A549 (cell line): ENCODE data around the gene LRFN2. TPM values are rescaled to one million over a fixed set of nuclear protein-coding genes. Genes with fewer than 3 reads are reported as not detected.

ENCODE experiments used
- ATAC-seq, 2 experiments: fragments of 200-7000 bp in 1 of 2; fragments of >200 bp in 1 of 2; cut with Nextera tagmentation in 1 of 2; cut with Tn5 transposase in 1 of 2; 3 replicates each; pipeline versions ENCODE4 v1.8.0 to v1.9.1; 2018 to 2020; ENCODE audit warnings: mild to moderate bottlenecking in 1 of 2, moderate library complexity in 1 of 2
- CTCF ChIA-PET: fragments of 300-600 bp; sonication (Branson Sonifier 250); formaldehyde crosslinking; extraction: SDS; loops from one replicate; lab custom pipeline; 2021; ENCODE audit warnings: antibody characterized with exemption, inconsistent platforms; lab: Yijun Ruan, JAX
- POLR2A ChIA-PET: fragments of 350-600 bp; formaldehyde crosslinking; extraction: SDS; loops from one replicate; lab custom pipeline; 2021; ENCODE audit warnings: antibody characterized with exemption, inconsistent platforms; lab: Yijun Ruan, JAX
- DNase-seq, 2 experiments: peaks; one replicate each; pipeline versions ENCODE4 v3.0.0 to v3.0.0-alpha.2; 2011 to 2016; ENCODE audit warnings: low read depth in 1 of 2, low spot score in 1 of 2
- FAIRE-seq: peaks from 2 replicates; lab custom pipeline; 2011; peaks lifted over from hg19 to GRCh38; lab: Jason Lieb, UNC
- H3K27ac ChIP-seq, 2 experiments: fragments of >200 bp; sonication (Bioruptor Twin); formaldehyde crosslinking; 3 replicates each; pipeline ENCODE4 v1.5.1; 2016 to 2017
- H3K4me1 ChIP-seq: fragments of >200 bp; sonication (Bioruptor Twin); formaldehyde crosslinking; 3 replicates; pipeline ENCODE4 v1.6.1; 2016
- H3K4me2 ChIP-seq: fragments of >200 bp; sonication (Bioruptor Twin); formaldehyde crosslinking; 3 replicates; pipeline ENCODE4 v1.6.1; 2016
- H3K4me3 ChIP-seq: fragments of >200 bp; sonication (Bioruptor Twin); formaldehyde crosslinking; 3 replicates; pipeline ENCODE4 v1.5.1; 2016
- H3K9me3 ChIP-seq: fragments of >200 bp; sonication (Bioruptor Twin); formaldehyde crosslinking; 3 replicates; pipeline ENCODE4 v1.6.1; 2016
- BHLHE40 ChIP-seq: IDR thresholded peaks from 2 replicates; pipeline ENCODE4 v1.6.1; 2012; ENCODE audit warnings: low read depth, low read length, inconsistent platforms
- CBX8 ChIP-seq: fragments of 200-600 bp; sonication (generic); IDR thresholded peaks from 2 replicates; pipeline ENCODE4 v1.6.1; 2016
- CHD2 ChIP-seq: fragments of 150-350 bp; IDR thresholded peaks from 2 replicates; pipeline ENCODE4 v1.6.1; 2014; ENCODE audit warnings: low read length; ENCODE audit not compliant: partially characterized antibody
- EP300 ChIP-seq, 2 experiments: fragments of >200 bp; sonication (Bioruptor Twin); formaldehyde crosslinking; IDR thresholded peaks; 2 replicates in 1 of 2; 3 replicates in 1 of 2; pipeline ENCODE4 v1.6.1; 2016 to 2017
- FOSB ChIP-seq: fragments of 250-450 bp; sonication (Bioruptor Pico); IDR thresholded peaks from 2 replicates; pipeline ENCODE4 v1.5.0; 2020; ENCODE audit warnings: mild to moderate bottlenecking, moderate library complexity
- FOXS1 ChIP-seq: fragments of 250-450 bp; sonication (Bioruptor Pico); IDR thresholded peaks from 2 replicates; pipeline ENCODE4 v1.5.0; 2020; ENCODE audit warnings: mild to moderate bottlenecking, moderate library complexity
- GATA3 ChIP-seq: IDR thresholded peaks from 2 replicates; pipeline ENCODE4 v1.6.1; 2012; ENCODE audit warnings: borderline replicate concordance
- HEYL ChIP-seq: fragments of 250-450 bp; sonication (Bioruptor Pico); IDR thresholded peaks from 2 replicates; pipeline ENCODE4 v1.8.0; 2021; ENCODE audit warnings: mild to moderate bottlenecking, moderate library complexity
- HOXA7 ChIP-seq: fragments of 250-450 bp; sonication (Bioruptor Pico); IDR thresholded peaks from 2 replicates; pipeline ENCODE4 v1.5.0; 2020; ENCODE audit warnings: mild to moderate bottlenecking, moderate library complexity
- HOXB5 ChIP-seq: fragments of 250-450 bp; sonication (Bioruptor Pico); IDR thresholded peaks from 2 replicates; pipeline ENCODE4 v1.5.0; 2020; ENCODE audit warnings: mild to moderate bottlenecking, moderate library complexity
- JUNB ChIP-seq: fragments of >200 bp; sonication (Bioruptor Twin); formaldehyde crosslinking; IDR thresholded peaks from 2 replicates; pipeline ENCODE4 v1.6.1; 2016
- MAFK ChIP-seq: fragments of 450-650 bp; IDR thresholded peaks from 2 replicates; pipeline ENCODE4 v1.6.1; 2014; ENCODE audit not compliant: partially characterized antibody
- NPAS2 ChIP-seq: fragments of 250-450 bp; sonication (Bioruptor Pico); IDR thresholded peaks from 2 replicates; pipeline ENCODE4 v1.8.0; 2022; ENCODE audit warnings: mild to moderate bottlenecking, moderate library complexity, borderline replicate concordance
- PHF8 ChIP-seq: fragments of 200-600 bp; sonication (generic); IDR thresholded peaks from 2 replicates; pipeline ENCODE4 v1.6.1; 2016; ENCODE audit warnings: low read depth, mild to moderate bottlenecking, antibody characterized with exemption, moderate library complexity, borderline replicate concordance
- POLR2AphosphoS2 ChIP-seq: conservative IDR thresholded peaks from 2 replicates; pipeline ENCODE4 v1.6.1; 2012; ENCODE audit warnings: low read length, improper control_type of control experiment, inconsistent platforms
- RARB ChIP-seq: fragments of 250-450 bp; sonication (Bioruptor Pico); IDR thresholded peaks from 2 replicates; pipeline ENCODE4 v1.8.0; 2021; ENCODE audit warnings: mild to moderate bottlenecking, moderate library complexity
- SREBF2 ChIP-seq: fragments of 450-650 bp; IDR thresholded peaks from 2 replicates; pipeline ENCODE4 v1.6.1; 2014; ENCODE audit warnings: mild to moderate bottlenecking, moderate library complexity
- TP53 ChIP-seq: fragments of 250-450 bp; sonication (Bioruptor Pico); IDR thresholded peaks from 2 replicates; pipeline ENCODE4 v1.5.0; 2021; ENCODE audit warnings: mild to moderate bottlenecking, moderate library complexity
- ZFP36 ChIP-seq: fragments of 450-650 bp; IDR thresholded peaks from 2 replicates; pipeline ENCODE4 v1.6.1; 2014; ENCODE audit warnings: borderline replicate concordance; ENCODE audit not compliant: partially characterized antibody
- ZNF302 ChIP-seq: fragments of 250-450 bp; sonication (Bioruptor Pico); IDR thresholded peaks from 2 replicates; pipeline ENCODE4 v1.9.0; 2021; ENCODE audit warnings: inconsistent platforms, mild to moderate bottlenecking, moderate library complexity
- WGBS: methylation state at CpG from one replicate; pipeline ENCODE4 v1.1.6; 2017; ENCODE audit errors: missing lambda C conversion rate; 5-methylcytosine and 5-hydroxymethylcytosine counted together
- polyA plus RNA-seq, 4 experiments: library from polyadenylated mRNA; depleted of rRNA in 3 of 4; stranded (reverse); fragments of >200 nt; fragmentation: RNase III in 1 of 4; extraction: RNeasy Plus Mini Kit Qiagen cat#74134 plus additional on column Dnase treatment in 1 of 4; gene quantifications; 2 replicates in 3 of 4; 3 replicates in 1 of 4; pipeline ENCODE4 v1.2.3, GENCODE V29; 2011 to 2017
- TF ChIP-seq, protein P1 (sequence below): IDR thresholded peaks from 2 replicates; pipeline ENCODE4 v1.6.1; 2012; ENCODE audit warnings: low read depth, borderline replicate concordance
- TF ChIP-seq, protein P2 (sequence below): IDR thresholded peaks from 2 replicates; pipeline ENCODE4 v1.6.1; 2012
- TF ChIP-seq, protein P3 (sequence below): fragments of >200 bp; sonication (Bioruptor Twin); formaldehyde crosslinking; IDR thresholded peaks from 2 replicates; pipeline ENCODE4 v1.6.1; 2016
- TF ChIP-seq, protein P4 (sequence below): fragments of 150-350 bp; IDR thresholded peaks from 2 replicates; pipeline ENCODE4 v1.6.1; 2014; ENCODE audit warnings: low read depth, mild to moderate bottlenecking, low read length
- TF ChIP-seq, protein P5 (sequence below): fragments of 250-450 bp; sonication (Bioruptor Pico); IDR thresholded peaks from 2 replicates; pipeline ENCODE4 v1.5.0; 2021; ENCODE audit warnings: mild to moderate bottlenecking, moderate library complexity, borderline replicate concordance
- TF ChIP-seq, protein P6 (sequence below): fragments of 250-450 bp; sonication (Bioruptor Pico); IDR thresholded peaks from 2 replicates; pipeline ENCODE4 v1.5.0; 2020; ENCODE audit warnings: low read depth, mild to moderate bottlenecking, moderate library complexity

The LRFN2 gene
- polyA plus RNA-seq, 2 of the 4 experiments (the other 2 are of a cell fraction), result not detected

DNA sequence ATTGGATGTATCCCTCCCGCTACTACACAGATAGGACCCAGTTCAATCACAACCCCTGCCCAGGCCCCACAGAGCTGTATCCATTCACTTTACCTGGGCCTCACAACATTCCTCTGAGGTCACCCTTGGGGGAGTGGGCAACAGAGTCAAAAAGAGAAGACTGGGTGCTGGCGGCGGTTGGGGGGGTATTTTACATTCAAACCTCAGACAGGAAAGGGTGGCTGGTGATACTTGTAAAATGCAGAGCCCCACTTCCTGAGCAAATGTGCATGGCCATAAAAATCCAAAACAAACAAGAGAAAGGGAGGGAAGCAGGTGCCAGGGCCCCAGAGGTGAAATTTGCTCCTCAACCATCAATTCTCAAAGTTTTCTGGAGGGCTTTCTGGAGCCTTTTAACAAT lies 3.5 kb downstream of the LRFN2 start:
- WGBS, result 46% methylated on average over 3 of the region's 3 CpGs
- FAIRE-seq (no peak), DNase-seq (no peak), ATAC-seq (no peak)
- H3K9me3 ChIP-seq, result no peaks in the 10 kb centered on the region
- no peaks in the 10 kb centered on the region for H3K4me1 ChIP-seq
- H3K4me2 ChIP-seq, result no peak overlapping the region
- TF ChIP-seq ZNF302 (CRISPR knock-in tag) (no peak), CHD2 (no peak), BHLHE40 (no peak), HEYL (CRISPR knock-in tag) (no peak), SREBF2 (no peak), FOSB (no peak), TP53 (no peak), JUNB (no peak), GATA3 (no peak), NPAS2 (no peak)
- TF ChIP-seq, protein P1, sequence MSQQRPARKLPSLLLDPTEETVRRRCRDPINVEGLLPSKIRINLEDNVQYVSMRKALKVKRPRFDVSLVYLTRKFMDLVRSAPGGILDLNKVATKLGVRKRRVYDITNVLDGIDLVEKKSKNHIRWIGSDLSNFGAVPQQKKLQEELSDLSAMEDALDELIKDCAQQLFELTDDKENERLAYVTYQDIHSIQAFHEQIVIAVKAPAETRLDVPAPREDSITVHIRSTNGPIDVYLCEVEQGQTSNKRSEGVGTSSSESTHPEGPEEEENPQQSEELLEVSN, result no peak
- TF ChIP-seq, protein P2, sequence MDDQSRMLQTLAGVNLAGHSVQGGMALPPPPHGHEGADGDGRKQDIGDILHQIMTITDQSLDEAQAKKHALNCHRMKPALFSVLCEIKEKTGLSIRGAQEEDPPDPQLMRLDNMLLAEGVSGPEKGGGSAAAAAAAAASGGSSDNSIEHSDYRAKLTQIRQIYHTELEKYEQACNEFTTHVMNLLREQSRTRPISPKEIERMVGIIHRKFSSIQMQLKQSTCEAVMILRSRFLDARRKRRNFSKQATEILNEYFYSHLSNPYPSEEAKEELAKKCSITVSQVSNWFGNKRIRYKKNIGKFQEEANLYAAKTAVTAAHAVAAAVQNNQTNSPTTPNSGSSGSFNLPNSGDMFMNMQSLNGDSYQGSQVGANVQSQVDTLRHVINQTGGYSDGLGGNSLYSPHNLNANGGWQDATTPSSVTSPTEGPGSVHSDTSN, result no peak
- ChIA-PET CTCF (interaction anchor here (1.6 kb wide), 1 partner anchor 10 kb away, joined by 3 read pairs; no protein-coding TSS in a partner anchor), POLR2A (no interaction called here)
- H3K4me3 ChIP-seq, result no peak overlapping the region
- no peak overlapping the region for H3K27ac ChIP-seq

DNA sequence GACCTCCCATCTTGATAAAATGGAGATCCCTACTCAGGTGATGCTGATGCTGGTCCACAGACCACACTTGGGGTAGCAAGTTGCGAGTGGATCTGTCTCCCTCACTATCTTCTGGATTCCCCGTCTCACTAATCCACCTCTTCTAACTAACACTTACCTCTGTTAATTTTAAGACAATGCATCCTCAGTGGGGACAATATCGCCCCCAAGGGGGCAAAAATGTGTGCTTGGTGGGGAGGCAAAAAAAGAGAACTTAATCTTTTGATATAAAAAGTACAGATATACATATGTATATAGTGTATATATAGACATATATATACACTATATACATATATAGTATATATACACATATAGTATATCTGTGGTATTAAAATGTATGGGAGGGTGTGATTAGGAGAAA lies 4.3 kb downstream of the LRFN2 start:
- no peak overlapping the region for H3K27ac ChIP-seq
- ATAC-seq (no peak), DNase-seq (no peak), FAIRE-seq (no peak)
- WGBS, result 43% methylated on average over 3 of the region's 3 CpGs
- H3K4me1 ChIP-seq, result no peaks in the 10 kb centered on the region
- no peak overlapping the region for H3K4me3 ChIP-seq
- H3K4me2 ChIP-seq, result no peak overlapping the region
- TF ChIP-seq, protein P3, sequence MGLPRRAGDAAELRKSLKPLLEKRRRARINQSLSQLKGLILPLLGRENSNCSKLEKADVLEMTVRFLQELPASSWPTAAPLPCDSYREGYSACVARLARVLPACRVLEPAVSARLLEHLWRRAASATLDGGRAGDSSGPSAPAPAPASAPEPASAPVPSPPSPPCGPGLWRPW, result no peak
- TF ChIP-seq, protein P2, result no peak
- no peak for TF ChIP-seq EP300 (IDR thresholded peaks at IDR 0.05)
- TF ChIP-seq POLR2AphosphoS2, result no peak
- no peak for TF ChIP-seq RARB (CRISPR knock-in tag)
- TF ChIP-seq HEYL (CRISPR knock-in tag), result no peak
- no peak for TF ChIP-seq FOXS1
- TF ChIP-seq HOXA7 (CRISPR knock-in tag), result no peak
- TF ChIP-seq, protein P4, sequence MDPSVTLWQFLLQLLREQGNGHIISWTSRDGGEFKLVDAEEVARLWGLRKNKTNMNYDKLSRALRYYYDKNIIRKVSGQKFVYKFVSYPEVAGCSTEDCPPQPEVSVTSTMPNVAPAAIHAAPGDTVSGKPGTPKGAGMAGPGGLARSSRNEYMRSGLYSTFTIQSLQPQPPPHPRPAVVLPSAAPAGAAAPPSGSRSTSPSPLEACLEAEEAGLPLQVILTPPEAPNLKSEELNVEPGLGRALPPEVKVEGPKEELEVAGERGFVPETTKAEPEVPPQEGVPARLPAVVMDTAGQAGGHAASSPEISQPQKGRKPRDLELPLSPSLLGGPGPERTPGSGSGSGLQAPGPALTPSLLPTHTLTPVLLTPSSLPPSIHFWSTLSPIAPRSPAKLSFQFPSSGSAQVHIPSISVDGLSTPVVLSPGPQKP, result no peak
- TF ChIP-seq PHF8, result no peak
- TF ChIP-seq CBX8, result no peak
- TF ChIP-seq ZFP36, result no peak
- no peak for TF ChIP-seq NPAS2
- TF ChIP-seq HOXB5 (CRISPR knock-in tag), result no peak
- TF ChIP-seq, protein P5, sequence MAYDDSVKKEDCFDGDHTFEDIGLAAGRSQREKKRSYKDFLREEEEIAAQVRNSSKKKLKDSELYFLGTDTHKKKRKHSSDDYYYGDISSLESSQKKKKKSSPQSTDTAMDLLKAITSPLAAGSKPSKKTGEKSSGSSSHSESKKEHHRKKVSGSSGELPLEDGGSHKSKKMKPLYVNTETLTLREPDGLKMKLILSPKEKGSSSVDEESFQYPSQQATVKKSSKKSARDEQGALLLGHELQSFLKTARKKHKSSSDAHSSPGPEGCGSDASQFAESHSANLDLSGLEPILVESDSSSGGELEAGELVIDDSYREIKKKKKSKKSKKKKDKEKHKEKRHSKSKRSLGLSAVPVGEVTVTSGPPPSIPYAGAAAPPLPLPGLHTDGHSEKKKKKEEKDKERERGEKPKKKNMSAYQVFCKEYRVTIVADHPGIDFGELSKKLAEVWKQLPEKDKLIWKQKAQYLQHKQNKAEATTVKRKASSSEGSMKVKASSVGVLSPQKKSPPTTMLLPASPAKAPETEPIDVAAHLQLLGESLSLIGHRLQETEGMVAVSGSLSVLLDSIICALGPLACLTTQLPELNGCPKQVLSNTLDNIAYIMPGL, result no peak
- no peak for TF ChIP-seq MAFK
- no peak for TF ChIP-seq SREBF2
- TF ChIP-seq, protein P6, sequence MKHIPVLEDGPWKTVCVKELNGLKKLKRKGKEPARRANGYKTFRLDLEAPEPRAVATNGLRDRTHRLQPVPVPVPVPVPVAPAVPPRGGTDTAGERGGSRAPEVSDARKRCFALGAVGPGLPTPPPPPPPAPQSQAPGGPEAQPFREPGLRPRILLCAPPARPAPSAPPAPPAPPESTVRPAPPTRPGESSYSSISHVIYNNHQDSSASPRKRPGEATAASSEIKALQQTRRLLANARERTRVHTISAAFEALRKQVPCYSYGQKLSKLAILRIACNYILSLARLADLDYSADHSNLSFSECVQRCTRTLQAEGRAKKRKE (CRISPR knock-in tag), result no peak
- H3K9me3 ChIP-seq, result no peaks in the 10 kb centered on the region
- ChIA-PET POLR2A (no interaction called here), CTCF (interaction anchor here (0.6 to 0.7 kb wide), 2 partner anchors 16 to 334 kb away, joined by 3 to 4 read pairs; no protein-coding TSS in a partner anchor)
